NCI-H748 (cell line): ENCODE results near the gene TTYH3.

Experiments
- DNase-seq: peaks from one replicate; lab custom pipeline; 2025; ENCODE audit not compliant: unreplicated experiment; lab: John Stamatoyannopoulos, UW

TTYH3 gene

GRCh38 chr7:2646680-2647571 is 15.1 kb downstream of the TTYH3 start:
- no peak for DNase-seq

- DNase-seq, result no peak
These were observed 15.9 kb downstream of the TTYH3 start for GRCh38 chr7:2647594-2648172.

GRCh38 chr7:2649139-2649838 is 17.5 kb downstream of the TTYH3 start:
- no peak for DNase-seq

DNA sequence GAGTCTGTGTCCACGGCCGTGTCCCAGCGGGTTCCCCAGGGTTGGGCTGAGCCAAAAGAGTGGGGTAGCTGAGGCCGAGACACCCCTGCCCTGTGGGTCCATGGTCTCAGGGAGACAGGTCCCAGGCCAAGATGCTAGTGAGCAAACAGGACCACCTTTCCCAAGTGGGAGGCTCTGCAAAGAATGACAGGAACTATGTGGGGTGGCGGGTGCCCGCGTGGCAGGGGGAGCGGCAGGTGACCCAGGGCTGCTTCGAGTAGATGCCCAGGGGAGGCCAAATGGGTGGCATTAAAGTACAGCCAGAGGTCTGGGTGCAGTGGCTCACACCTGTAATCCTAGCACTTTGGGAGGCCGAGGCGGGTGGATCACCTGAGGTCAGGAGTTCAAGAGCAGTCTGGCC is 18.2 kb downstream of the TTYH3 start:
- DNase-seq, result no peak

DNA sequence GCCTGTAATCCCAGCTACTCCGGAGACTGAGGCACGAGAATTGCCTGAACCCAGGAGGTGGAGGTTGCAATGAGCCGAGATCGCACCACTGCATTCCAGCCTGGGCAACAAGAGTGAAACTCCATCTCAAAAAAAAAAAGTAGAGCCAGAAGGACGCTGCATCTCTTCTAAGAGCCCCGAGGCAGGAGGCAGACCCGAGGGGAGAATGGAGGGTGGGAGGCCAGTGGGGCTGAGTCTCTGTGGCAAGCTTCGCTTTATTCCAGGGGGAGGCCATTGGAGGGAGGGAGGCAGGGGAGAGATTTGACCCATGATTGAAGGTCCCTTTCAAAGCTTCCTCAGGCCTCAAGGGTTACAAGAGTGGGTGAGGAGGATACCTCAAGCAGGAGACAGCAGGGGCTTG is 18.7 kb downstream of the TTYH3 start:
- DNase-seq, result no peak

DNA sequence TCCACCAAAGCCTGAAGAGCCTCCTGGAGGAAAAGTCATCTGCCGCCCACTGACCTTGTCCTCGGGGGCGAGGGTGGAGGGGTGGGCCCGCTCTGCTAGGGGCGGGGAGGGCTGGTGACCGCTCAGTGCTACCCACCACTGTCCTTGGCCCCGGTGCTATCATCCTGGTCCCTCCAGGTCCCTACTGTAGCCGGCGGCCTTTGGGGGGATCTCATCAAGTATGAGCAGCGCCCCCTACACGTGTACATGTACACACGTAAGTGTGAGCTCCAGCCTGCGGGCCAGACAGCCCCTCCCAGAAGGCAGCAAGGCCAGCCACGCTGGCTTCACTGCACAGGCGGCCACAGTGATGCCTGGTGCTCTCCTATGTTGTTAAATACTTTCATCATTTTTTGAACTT is 19.6 kb downstream of the TTYH3 start:
- DNase-seq, result no peak

DNA sequence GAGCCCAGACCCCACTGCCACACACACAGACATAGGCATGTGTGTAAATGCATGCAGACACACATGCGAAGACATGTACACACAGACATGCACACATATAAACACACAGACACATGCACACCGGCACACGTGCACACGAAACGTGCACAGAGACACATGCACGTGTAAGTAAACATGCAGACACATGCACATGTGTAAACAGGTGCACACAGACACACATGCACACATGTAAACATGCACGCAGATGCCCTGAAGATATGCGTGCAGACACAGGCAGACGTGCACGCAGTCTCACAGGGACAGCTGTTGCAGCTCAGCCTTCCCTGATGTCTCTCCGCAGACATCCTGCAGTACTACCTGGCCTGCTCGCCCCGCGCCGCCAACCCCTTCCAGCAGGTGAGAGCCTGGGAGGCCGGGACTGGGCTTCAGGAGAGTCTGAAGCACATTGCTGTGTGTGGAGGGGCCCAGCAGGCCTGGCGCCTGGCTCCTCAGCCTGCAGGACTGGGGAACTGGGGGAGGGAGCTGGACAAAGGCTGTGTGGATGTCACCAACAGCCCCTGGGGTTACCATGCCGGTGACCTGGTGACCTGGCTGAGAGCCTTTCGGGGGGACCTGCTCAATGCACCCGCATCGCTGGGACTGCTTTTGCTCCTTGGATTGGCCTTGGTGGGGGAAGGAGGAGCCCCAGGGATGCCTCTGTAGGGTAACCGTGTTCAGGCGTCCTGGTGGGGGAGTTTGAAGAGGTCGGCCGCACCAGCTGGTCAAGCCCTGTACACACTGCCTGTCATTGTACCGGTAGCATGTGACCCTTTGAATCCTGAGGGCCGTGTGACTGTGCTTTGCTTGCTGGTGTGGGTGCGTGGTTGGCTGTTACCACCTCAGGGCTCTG is 20.3 kb downstream of the TTYH3 start:
- DNase-seq, result no peak

- no peak for DNase-seq
These were observed 20.9 kb downstream of the TTYH3 start for GRCh38 chr7:2652736-2653060.

- peak; percentile 27 for DNase-seq
These were observed 22.3 kb downstream of the TTYH3 start for GRCh38 chr7:2654059-2654458.

DNA sequence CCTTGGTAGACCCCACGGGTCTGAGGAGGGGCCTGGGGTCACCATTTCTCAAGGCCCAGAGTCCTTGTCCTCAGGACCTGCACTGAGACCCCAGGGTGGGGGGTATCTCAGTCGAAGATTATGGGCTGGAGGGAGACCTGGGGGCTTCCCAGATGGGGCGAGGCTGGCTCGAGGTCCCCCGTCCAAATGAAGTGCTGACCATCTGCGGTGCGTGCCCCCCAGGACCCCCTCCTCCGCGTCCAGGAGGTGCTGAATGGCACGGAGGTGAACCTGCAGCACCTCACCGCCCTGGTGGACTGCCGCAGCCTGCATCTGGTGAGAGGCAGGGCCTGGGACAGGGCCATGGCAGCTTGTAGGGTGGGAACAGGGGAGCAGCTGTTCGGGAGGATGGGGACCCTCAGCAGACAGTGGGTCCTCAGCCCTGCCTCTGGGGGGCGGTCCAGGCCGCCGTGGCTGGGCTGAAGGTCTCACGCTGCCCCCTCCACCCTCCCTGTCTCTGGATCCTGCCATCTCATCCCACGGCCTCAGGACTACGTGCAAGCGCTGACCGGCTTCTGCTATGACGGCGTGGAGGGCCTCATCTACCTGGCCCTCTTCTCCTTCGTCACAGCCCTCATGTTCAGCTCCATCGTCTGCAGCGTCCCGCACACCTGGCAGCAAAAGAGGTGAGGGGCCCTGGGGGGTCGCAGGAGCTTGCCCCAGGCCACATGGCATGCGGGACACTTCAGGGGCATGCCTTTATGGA is 24.3 kb downstream of the TTYH3 start:
- no peak for DNase-seq

- no peak for DNase-seq
These were observed 25.4 kb downstream of the TTYH3 start for GRCh38 chr7:2657208-2657607.

GRCh38 chr7:2657920-2658671 is 26.3 kb downstream of the TTYH3 start:
- DNase-seq, result no peak

- DNase-seq, result no peak
These were observed 27.2 kb downstream of the TTYH3 start for GRCh38 chr7:2658941-2659340.

DNA sequence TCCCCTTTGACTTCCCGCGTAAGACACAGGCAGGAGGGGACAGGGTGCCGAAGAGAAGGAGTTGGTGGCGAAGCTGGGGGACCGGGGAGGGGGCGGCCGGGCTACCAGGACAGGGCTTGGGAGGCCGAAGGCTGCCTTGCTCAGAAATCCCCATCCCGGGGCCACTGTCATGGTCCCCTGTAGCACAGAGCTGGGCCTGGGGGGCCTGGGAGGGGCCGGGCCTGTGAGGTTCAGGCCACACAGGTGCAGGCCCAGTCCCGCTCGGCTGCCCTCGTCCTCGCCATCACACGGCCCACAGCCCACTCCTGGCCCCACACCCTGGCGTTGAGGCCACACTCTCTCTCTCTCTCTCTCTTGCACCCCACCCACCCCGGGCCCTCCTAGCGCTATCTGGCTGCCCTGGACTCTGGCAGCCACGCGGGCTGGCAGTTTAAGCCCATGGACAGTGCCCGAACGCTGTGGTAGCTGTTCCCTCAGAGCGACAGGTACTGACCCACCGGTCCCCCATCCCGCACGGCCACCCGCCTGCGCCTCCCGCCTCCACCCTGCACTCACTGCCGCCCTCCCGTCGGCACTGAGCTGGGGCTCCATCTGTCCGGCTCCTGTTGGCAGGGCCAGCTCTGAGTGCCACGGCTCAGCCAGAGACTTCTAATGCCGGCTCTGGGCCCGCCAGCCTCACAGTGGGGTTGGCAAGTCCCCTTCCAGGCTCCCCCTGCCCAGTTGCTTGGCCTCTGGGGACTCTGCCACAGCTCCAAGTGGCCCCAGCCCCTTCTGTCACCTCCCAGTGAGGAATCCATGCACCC is 28.0 kb downstream of the TTYH3 start:
- no peak for DNase-seq

- DNase-seq, result no peak
These were observed 28.7 kb downstream of the TTYH3 start for GRCh38 chr7:2660359-2661095.

GRCh38 chr7:2661096-2661449 is 29.3 kb downstream of the TTYH3 start:
- no peak for DNase-seq

- no peak for DNase-seq
These were observed 30.0 kb downstream of the TTYH3 start for GRCh38 chr7:2661602-2662272.
